D721Med (cell line): ENCODE data around the gene HLA-DQB2.
"Not testable (repeated sequence)": the region's sequence is repeated elsewhere in the genome, so short reads cannot be mapped to it uniquely, and the experiment has no call there.

Source experiments
- DNase-seq: peaks from one replicate; pipeline ENCODE4 v3.0.0; 2011; ENCODE audit warnings: low spot score; ENCODE audit not compliant: insufficient read length
- FAIRE-seq: peaks from 2 replicates; lab custom pipeline; 2011; peaks lifted over from hg19 to GRCh38; lab: Jason Lieb, UNC
- CTCF ChIP-seq: IDR thresholded peaks from 2 replicates; pipeline ENCODE4 v1.5.1; 2012; ENCODE audit warnings: mild to moderate bottlenecking, control low read depth; ENCODE audit not compliant: insufficient read depth; ENCODE audit errors: missing control alignments

The HLA-DQB2 gene

GRCh38 chr6:32796848-32797776, 33.8 kb upstream of the HLA-DQB2 start:
- TF ChIP-seq CTCF = peak; percentile 85
- DNase-seq = no peak
- FAIRE-seq = no peak

DNA sequence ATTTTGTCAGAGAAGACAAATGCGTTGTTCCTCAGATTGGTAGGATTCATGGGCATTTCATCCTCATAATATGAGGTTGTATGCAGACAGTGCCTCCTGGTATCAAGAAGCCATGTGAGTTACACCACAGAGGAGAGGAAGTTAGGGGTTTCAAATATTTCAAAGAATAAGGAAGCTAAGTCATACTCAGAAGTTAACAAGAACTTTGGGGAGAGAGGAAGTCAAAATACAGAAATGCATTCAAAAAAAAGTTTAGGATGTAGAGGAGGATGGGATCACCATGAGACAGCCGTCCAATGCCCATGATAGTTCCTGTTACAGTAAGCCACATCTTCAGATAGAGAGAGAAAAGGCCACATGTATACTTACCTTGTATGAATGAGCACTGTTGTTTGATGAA, 31.2 kb upstream of the HLA-DQB2 start:
- no peak for FAIRE-seq
- no peak for DNase-seq
- no peak for TF ChIP-seq CTCF

GRCh38 chr6:32792901-32793435, 29.6 kb upstream of the HLA-DQB2 start:
- no peak for DNase-seq
- TF ChIP-seq CTCF = no peak
- no peak for FAIRE-seq

- FAIRE-seq = no peak
- no peak for TF ChIP-seq CTCF
- no peak for DNase-seq
Measured at GRCh38 chr6:32790306-32790705, 27.0 kb upstream of the HLA-DQB2 start.

- TF ChIP-seq CTCF = peak; percentile 63
- DNase-seq = no peak
- no peak for FAIRE-seq
Measured at GRCh38 chr6:32785781-32786533, 22.6 kb upstream of the HLA-DQB2 start.

- FAIRE-seq = not testable (repeated sequence)
Measured at GRCh38 chr6:32782923-32783322, 19.6 kb upstream of the HLA-DQB2 start.

DNA sequence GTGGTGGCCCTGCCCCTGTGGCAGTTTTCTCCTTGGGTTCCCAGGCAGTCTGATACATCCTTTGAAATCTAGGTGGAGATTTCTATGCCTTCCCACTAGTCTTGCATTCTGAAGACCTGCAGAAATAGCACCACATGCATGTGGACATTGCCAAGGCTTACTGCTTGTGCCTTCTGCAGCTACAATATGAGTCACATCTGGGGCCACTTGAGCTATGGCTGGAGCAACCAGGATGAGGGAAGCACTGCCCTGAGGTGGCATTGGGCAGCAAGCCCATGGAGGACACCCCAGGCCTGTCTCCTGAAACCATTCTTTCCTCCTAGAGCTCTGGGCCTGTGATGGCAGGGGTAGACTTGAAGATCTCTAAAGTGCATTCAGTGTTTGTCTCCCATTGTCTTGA, 15.7 kb upstream of the HLA-DQB2 start:
- FAIRE-seq = no peak
- no peak for TF ChIP-seq CTCF
- no peak for DNase-seq

More at GRCh38 chr6:32782923-32783322, 19.6 kb upstream of the HLA-DQB2 start:
- DNase-seq = not testable (repeated sequence)
